Adrenal gland (tissue), 12 donors: ENCODE measurements around the gene ZG16. TPM values are rescaled to one million over a fixed set of nuclear protein-coding genes. Genes with fewer than 3 reads are reported as not detected.

Source experiments
- DNase-seq, 7 donors: peaks; one replicate each; pipeline ENCODE4 v3.0.0-alpha.2; 2019 to 2020
- H3K27ac ChIP-seq, 5 donors: fragments of 200-600 bp; sonication (generic) in 4 of 5; 1 replicate in 3 of 5; 2 replicates in 2 of 5; pipeline versions ENCODE4 v1.5.1 to v1.8.0; 2016 to 2020; ENCODE audit warnings: mild to moderate bottlenecking in 1 of 5
- H3K27me3 ChIP-seq: fragments of 200-600 bp; 2 replicates; pipeline ENCODE4 v1.8.0; 2021
- H3K36me3 ChIP-seq, 2 donors: fragments of 200-600 bp; replicated peaks in 1 of 2; 1 replicate in 1 of 2; 2 replicates in 1 of 2; pipeline versions ENCODE4 v1.5.1 to v1.8.0; 2018 to 2022
- H3K4me1 ChIP-seq, 2 donors: fragments of 200-600 bp; replicated peaks in 1 of 2; 1 replicate in 1 of 2; 2 replicates in 1 of 2; pipeline versions ENCODE4 v1.5.1 to v1.8.0; 2018 to 2021
- H3K4me3 ChIP-seq, 4 donors: fragments of 200-600 bp; sonication (generic) in 3 of 4; one replicate each; pipeline ENCODE4 v1.5.1; 2016 to 2018
- H3K9me3 ChIP-seq, 3 donors: fragments of 200-600 bp; sonication (generic) in 1 of 3; replicated peaks in 1 of 3; 1 replicate in 2 of 3; 2 replicates in 1 of 3; pipeline versions ENCODE4 v1.5.1 to v1.8.0; 2016 to 2021
- CTCF ChIP-seq, 6 experiments: fragments of 450-650 bp in 4 of 6; fragments of 200-600 bp in 2 of 6; sonication (generic) in 1 of 6; IDR thresholded peaks; 1 replicate in 5 of 6; 2 replicates in 1 of 6; pipeline versions ENCODE4 v1.5.1 to v1.8.0; 2016 to 2021; ENCODE audit warnings: antibody characterized with exemption in 6 of 6, mild to moderate bottlenecking in 2 of 6, moderate library complexity in 1 of 6
- POLR2A ChIP-seq, 2 donors: fragments of 450-650 bp; IDR thresholded peaks; one replicate each; pipeline ENCODE4 v1.6.1; 2017; ENCODE audit warnings: antibody characterized with exemption in 2 of 2, mild to moderate bottlenecking in 2 of 2, moderate library complexity in 1 of 2
- WGBS, 4 donors: extraction: QIAGEN DNeasy Blood & Tissue Kit in 2 of 4; methylation state at CpG; one replicate each; pipeline versions ENCODE4 v1.1.5 to v1.1.7; 2013 to 2017; 5-methylcytosine and 5-hydroxymethylcytosine counted together
- intact Hi-C, 2 donors: fragments of 100-400 bp; cut with DNase I; formaldehyde crosslinking; loops; one replicate each; pipeline versions ENCODE4 v1.14.1 to v1.15.0; 2022 to 2023
- polyA plus RNA-seq, 3 donors: library from polyadenylated mRNA; stranded (reverse); fragments of 200-250 nt in 2 of 3; fragments of 350-450 nt in 1 of 3; fragmentation: Illumina TruSeq in 1 of 3; extraction: RNeasy Lipid Tissue Mini Kit (QIAGEN cat#74804) in 1 of 3; gene quantifications; one replicate each; pipeline ENCODE4 v1.2.3, GENCODE V29; 2013 to 2014
- total RNA-seq, 9 donors: library from RNA; depleted of rRNA in 4 of 9; stranded (reverse); fragments of >200 nt in 4 of 9; fragments of 120-200 nt in 1 of 9; fragmentation: NEBNext Ultra II Directional in 1 of 9; extraction: Animal tissue kit (Norgen Biotek cat#: 25700) in 1 of 9; gene quantifications; one replicate each; pipeline versions ENCODE4 v1.1.0 to v1.2.4, GENCODE V29; 2013 to 2023
- donor health status: healthy with polysubstance abuse.
- donor health status: Bipolar disorder and iron deficiency.
- donor health status: DM: yes; HTN: yes; CAD: no.
- donor health status: DM: no; HTN: no; CAD: no.
- donor health status: DM: no; HTN: no; CAD: no.
- donor health status: DM: yes; HTN: yes; CAD: no.

Gene ZG16
- total and polyA plus RNA-seq, 12 donors = 0.07 to 0.20 (median 0.14) TPM; not detected in 8

- DNase-seq = peak; percentile 63 to 89 (median 85)
- H3K27ac ChIP-seq = peak overlapping the region; percentile 71 to 96 (median 91)
- TF ChIP-seq CTCF (IDR thresholded peaks at IDR 0.05) = no peak
- peak; percentile 27 to 74 for TF ChIP-seq POLR2A (IDR thresholded peaks at IDR 0.05)
- 9 to 32% (median 15%) methylated on average over 6 to 11 of the region's 11 CpGs for WGBS, 4 donors
- intact Hi-C loops = no loop called here
- H3K4me3 ChIP-seq = peak overlapping the region; percentile 48 to 78 (median 62)
- peaks cover 58 to 82% of the 10 kb centered on the region in 2 donors for H3K4me1 ChIP-seq
- H3K36me3 ChIP-seq = peaks cover 0 to 17% of the 10 kb centered on the region in 2 donors
- no peaks in the 10 kb centered on the region for H3K27me3 ChIP-seq
- no peaks in the 10 kb centered on the region for H3K9me3 ChIP-seq
These were observed 42.9 kb downstream of the ZG16 start for GRCh38 chr16:29820730-29821642.

GRCh38 chr16:29821643-29822115 is 43.6 kb downstream of the ZG16 start:
- Histone ChIP-seq H3K36me3 (peaks cover 0 to 17% of the 10 kb centered on the region in 2 donors), H3K4me3 (peak overlapping the region in 3 of 4 donors; percentile 51 to 78 (median 74)), H3K4me1 (peaks cover 64 to 89% of the 10 kb centered on the region in 2 donors), H3K27ac (peak overlapping the region; percentile 71 to 96 (median 91)), H3K27me3 (no peaks in the 10 kb centered on the region), H3K9me3 (no peaks in the 10 kb centered on the region)
- peak in 5 of 7 donors; percentile 52 to 62 (median 57) for DNase-seq
- TF ChIP-seq CTCF (IDR thresholded peaks at IDR 0.05) (no peak), POLR2A (IDR thresholded peaks at IDR 0.05) (peak in 1 of 2 donors; percentile 4)
- 21 to 26% (median 25%) methylated on average over 7 of the region's 7 CpGs for WGBS, 4 donors
- intact Hi-C loops = no loop called here

GRCh38 chr16:29824589-29825144 is 46.6 kb downstream of the ZG16 start:
- peak overlapping the region; percentile 86 to 97 (median 93) for H3K27ac ChIP-seq
- H3K9me3 ChIP-seq = no peaks in the 10 kb centered on the region
- 17 to 32% (median 28%) methylated on average over 7 of the region's 7 CpGs for WGBS, 4 donors
- DNase-seq = peak in 5 of 7 donors; percentile 47 to 66 (median 56)
- H3K36me3 ChIP-seq = peaks cover 0 to 1% of the 10 kb centered on the region in 2 donors
- H3K4me3 ChIP-seq = peak overlapping the region in 1 of 4 donors; percentile 33
- no peak for TF ChIP-seq CTCF (IDR thresholded peaks at IDR 0.05)
- TF ChIP-seq POLR2A (IDR thresholded peaks at IDR 0.05) = peak in 1 of 2 donors; percentile 90
- H3K27me3 ChIP-seq = no peaks in the 10 kb centered on the region
- H3K4me1 ChIP-seq = peaks cover 65 to 91% of the 10 kb centered on the region in 2 donors
- intact Hi-C loops = no loop called here
